ENCODE measurements around the gene TEC.
"Not testable (repeated sequence)": the region's sequence is repeated elsewhere in the genome, so short reads cannot be mapped to it uniquely, and the experiment has no call there.

Gene TEC

DNA sequence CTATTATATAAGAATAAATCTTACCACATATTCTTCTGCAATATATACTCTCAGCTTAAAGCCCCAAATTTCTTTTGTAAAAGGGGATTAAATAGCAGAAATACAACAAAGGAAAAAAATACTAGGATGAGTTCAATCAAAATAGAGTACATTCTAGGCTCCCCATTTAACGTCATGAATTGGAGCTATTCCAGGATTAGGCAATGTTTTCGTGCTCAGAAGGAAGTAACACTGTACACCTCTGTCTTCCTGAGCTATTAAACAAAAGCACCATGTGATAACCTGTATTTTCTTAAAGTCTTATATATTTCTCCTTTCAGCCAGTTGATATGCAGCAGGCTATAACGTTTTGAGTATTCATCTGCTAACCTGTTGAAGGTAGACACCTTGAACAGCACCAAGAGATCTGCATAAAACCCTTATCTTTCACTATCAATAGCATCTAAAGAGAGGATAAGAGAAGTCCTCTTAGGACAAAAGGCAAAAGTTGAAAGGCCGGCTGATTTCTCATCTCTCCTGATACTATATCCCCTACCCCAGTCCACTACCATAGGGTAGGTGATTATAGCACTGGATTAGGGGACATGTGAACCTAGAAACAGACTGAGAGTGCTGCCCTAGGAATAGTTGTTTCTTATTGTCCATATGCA is 31.5 kb downstream of the TEC start:
- peak; percentile 68 for DNase-seq

DNA sequence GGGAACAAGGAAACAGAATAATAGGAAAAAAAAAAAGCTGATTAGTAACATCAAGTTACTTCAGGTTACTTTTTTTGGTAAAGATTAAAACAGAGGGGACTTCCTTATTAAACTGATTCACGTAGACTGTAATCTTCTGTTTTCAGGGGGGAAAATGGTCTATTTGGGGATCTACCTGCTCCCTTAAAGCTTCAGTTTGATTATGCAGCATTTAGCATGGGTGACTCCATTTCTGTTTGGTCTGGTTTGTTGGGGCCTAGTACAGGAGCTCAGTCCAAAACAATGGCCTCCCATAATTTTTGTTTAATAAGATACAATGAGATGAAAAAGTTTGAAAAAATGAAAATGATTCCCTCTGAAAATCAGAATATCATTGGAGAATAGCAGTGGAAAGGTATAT is 34.6 kb downstream of the TEC start:
- no peak for DNase-seq

DNA sequence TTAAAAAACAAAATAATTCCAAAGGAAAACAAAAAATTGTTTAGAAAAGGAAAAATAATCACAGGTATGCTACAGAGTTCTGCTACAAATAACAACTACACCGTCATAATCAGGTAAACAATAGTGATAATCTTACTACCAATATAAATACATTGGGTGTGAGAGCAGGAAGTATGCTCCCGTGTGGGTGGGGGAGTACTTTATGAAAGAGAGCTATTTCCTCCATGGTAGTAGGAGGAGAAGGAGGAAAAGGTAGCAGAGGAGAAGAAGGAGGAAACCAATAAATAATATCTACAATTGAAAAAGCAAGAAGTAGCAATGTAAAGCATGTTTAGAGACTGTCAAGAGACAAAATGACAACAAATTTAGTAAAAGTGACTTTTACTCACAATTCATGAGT is 35.1 kb downstream of the TEC start:
- no peak for DNase-seq

DNA sequence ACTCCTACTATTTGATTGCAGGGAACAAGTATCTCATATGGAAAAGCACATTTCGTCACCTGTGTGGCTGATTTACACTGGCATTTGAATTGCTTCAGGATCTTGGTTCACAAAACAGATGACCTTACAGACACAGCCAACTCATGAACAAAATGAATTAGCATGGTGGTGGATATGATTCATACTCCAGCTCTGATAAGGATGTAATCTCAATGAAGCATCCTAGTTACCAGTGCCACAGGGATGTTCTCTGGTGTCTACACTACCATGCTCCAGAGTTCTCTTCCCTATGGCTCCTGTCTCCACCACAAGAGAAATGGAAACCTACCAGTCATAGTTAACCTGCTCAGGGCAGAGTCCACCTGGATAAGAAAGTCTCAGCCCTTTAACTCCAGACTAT is 40.7 kb downstream of the TEC start:
- DNase-seq = peak; percentile 60

DNA sequence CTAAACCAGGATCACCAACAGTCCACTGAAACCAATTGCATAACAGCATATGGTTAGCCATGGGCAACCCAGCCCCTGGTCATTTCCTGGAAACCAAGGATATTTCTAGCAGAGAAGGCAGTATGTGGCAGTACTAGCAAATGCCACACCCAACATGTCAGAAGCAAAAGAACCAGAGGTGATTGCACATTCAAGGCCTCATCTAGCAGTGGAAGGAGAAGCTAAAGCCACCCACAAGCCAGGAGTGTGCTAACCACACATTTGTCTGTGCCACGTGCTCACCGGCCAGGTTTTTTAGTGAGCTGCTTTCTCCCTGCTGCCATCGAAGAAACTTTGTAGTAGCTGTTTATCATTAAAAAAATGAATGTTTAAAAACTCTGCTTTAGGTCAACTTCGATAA is 42.0 kb downstream of the TEC start:
- peak; percentile 91 for DNase-seq

DNA sequence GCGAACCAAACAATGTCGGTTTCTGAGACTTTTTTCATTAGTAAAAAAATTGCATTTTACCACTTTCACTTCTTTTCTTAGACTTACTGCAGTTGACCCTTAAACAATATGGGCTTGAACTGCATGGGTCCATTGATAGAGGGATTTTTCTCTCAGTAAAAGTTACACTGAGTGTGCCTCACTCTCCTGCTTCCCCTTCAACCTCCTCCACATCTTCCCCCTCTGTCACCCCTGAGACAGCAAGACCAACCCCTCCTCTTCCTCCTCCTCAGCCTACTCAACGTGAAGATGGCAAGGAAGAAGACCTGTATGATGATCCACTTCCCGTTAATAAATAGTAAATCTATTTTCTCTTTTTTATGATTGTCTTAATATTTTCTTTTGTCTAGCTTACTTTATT is 43.4 kb downstream of the TEC start:
- no peak for DNase-seq

DNA sequence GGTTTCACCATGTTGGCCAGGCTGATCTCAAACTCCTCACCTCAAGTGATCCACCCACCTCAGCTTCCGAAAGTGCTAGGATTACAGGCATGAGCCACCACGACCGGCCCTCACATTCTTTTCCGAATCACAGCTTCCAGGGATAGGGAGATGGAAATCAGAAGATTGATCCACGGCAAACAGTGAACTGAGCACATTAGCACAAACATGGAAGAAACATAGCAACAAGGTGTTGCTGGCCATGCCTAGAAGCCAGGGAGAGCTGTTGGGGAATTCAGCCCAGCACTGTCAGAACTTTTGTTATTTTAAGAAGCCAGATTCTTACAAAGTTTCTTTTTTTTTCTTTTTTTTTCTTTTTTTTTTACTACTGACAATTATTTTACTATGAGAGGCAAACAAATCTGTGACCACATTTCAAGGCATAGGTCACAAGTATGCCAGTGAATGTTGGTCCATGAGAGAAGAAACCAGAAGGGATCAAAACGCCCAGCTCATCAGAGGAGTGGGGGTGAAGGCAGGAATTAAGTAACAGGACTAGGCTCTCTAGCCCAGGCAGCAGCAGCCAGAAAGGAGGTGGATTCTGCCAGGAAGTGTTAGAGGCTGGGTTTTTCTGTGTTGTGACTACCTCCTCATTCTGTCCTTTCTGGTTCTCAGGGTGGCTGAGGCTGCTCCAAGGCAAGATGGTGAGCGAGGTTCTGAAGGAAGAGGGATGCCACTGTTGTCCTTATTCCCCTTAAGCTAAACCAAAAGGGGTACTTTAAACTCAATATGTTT is 44.1 kb downstream of the TEC start:
- no peak for DNase-seq

DNA sequence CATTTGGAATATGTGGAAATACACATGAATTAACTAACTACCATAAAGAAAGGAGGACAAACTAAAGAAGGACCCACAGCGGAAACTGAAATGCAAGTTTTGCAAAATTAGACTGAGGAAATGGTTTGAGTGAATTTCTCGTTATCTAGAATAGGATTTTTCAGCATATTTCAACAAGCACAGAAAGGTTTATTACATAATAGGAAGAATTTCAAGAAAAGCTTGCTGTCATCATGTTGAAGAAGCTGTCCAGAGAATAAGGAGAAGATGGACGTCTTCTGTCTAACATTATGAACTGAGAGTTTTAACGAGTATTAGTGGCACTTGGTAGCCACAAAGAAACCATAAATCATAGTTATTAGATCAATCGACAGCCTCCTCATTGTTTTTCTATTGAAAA is 45.0 kb downstream of the TEC start:
- no peak for DNase-seq

DNA sequence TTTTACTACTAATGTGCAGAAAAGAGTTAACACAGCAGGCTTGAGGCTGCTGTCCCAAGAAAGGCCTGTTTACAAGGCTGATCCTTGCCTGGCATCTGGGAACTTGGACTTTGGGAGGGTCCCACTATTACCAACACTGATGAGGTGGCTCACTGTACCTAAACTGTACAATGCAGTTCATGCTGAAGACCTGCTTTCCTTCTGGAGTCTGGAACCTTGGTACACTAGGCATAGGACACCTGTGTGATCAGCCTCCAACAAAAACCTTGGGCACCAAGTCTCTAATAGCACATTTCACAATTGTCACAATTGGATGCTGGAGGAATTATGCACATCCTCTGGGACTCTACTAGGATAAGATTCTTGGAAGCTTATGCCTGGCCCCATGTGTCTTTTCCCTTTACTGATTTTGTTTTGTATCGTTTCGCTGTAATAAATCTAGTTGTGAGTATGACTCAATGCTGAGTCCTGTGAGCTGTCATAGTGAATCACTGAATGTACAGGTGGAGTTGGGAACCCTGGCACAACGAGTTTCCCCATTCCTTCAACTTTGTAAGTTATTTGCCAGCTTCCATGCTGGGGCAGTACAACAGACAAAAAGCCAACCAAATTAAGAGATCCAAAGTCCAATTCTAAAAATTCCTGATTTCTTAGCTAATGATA is 45.9 kb downstream of the TEC start:
- DNase-seq = no peak

DNA sequence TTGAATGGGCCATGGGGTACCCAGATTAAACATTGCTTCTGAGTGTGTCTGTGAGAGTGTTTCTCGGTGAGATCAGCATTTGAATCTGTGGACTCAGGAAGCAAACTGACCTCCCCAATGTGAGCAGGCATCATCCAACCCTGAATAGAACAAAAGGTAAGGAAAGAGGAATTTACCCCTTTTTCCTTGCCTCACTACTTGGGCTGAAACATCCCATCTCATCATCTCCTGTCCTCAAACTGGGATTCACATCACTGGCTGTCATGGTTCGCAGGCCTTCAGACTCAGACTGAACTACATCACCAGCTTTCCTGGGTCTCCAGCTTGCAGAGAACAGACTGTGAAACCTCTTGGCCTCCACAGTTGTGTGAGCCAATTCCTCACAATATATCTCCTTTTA is 47.1 kb downstream of the TEC start:
- no peak for DNase-seq

DNA sequence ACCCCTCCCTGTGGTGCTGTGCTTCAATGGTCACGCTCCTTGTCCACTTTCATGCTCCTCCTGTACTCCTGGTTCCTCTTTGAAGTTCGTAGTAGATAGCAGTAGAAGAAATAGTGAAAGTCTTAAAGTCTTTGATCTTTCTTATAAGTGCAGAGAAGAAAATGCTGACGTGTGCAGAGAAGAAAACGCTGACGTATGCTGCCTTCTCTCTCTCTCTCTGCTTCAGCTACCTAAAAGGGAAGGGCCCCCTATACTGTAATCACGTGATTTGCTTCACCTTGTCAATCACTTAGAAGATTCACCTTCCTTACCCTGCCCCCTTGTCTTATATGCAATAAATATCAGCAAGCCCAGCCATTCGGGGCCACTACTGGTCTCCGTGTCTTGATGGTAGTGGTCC is 50.2 kb downstream of the TEC start:
- DNase-seq = not testable (repeated sequence)

DNA sequence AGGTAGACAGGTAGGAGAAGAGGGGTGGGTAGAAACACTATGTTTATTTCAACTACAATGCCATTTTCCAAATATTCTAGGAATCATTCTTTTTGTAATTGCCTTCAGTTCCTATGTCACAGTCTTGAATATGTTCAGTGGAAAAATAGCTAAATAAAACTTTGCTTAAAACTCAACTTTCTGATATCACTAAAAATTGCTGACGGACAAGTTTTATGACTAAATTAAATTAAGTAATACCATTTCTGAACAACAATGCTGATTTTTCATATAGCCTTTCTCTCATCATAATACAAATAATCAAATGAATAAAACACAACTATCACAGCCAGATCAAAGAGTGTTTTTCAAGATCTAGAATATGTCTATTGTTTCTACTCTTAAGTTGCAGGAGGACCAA is 53.1 kb downstream of the TEC start:
- no peak for DNase-seq

DNA sequence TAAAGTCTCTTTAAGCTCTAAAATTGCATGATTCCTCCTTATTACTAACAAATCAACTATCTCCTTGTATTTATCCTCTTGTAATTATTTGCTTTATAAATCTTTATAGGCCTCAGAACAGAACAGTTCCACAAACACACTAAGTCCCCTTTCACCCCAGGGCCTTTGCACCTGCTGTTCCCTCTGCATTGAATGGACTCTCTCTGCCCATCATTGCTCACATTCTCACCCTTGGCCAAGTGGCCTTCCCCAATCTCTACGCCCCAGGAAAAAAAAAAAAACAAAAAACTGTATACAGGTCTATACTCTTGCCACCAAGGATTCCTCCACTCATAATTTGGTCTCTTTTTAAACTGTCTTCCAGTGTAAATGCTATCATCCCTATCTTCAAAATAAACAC is 53.7 kb downstream of the TEC start:
- DNase-seq = no peak

DNA sequence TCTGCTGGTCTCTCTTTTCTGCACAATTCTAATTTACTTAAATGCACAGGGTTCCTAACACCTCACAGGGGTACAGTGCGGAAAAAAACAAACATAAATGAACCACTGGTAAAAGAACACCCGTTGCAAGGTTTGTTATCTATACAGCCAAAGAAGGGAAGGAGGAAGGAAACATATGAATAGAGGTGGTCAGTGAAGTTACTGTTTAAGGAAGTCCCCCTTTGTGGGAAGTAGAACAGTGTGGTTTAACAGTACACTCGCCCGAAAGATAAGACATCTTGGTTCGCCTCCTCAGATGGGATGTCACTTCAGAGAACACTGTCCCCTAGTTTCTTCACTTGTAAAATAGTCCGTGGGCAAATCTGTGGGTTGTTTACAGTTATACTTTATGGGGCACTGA is 57.5 kb downstream of the TEC start:
- peak; percentile 94 for DNase-seq

DNA sequence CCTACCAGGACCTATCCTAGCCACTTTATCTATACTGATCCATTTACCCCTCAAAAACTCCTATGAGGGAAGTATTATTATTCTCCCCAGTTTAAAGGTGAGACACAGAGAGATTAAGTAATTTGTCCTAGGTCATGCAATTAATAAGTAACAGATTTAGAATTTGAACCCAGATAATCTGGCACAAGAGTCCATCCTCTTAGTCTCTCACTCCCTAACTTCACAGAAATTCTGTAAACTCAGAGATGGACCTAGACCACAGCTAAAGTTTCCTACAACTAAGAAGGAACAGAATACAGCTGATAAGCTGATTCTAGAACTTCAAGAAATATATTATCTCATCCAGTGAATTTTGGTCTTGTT is 58.7 kb downstream of the TEC start:
- DNase-seq = no peak

DNA sequence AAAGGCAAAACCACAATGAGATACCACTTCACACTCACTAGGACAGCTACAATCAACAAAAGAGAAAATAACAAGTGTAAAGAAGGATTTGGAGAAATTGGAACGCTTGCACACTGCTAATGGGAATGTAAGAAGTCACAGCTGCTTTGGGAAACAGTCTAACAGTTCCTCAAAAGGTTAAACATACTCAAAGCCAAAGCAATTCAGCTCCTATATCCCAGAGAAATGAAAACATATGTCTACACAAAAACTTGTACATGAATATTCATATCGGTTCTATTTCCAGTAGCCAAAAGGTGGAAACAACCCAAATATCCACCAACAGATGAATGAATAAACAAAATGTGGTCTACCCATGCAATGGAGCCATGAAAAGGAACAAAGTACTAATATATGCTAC is 64.0 kb downstream of the TEC start:
- DNase-seq = no peak

DNA sequence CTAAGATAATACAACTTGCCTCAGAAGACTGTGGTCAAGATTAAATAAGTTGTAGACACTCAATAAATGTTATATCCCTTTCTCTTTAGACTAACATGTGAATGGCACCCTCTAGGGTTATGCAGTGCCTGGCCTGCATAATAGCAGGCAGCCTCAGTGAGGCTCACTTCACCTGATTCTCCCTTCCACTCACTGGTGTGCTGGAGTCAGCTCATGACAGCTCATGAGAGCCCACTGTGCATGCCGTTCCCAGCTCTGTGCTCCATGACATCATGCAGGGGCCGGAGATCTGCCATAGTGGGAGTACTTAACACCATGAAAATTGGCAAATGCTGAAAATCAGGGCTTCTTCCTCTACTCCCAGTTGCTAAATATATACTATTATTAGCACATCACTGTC is 64.5 kb downstream of the TEC start:
- no peak for DNase-seq

DNA sequence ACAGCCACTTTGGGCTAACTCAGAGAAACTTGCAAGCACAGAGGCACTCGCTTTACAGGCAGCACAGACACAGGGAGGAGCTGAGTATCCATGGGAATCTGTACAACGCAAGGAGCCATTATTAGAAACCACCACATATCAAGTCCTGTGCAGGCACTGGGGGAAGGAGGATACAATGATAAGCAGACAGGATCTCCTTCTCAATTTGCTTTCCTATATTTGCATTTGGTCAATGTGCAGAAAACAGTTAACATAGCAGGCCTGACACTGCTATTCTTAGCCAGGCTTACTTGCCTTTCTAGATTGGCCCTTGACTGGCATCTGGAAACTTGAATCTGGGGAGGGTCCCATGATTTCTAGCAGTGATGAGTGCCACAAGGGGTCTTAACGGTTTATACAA is 65.8 kb downstream of the TEC start:
- DNase-seq = peak; percentile 95

DNA sequence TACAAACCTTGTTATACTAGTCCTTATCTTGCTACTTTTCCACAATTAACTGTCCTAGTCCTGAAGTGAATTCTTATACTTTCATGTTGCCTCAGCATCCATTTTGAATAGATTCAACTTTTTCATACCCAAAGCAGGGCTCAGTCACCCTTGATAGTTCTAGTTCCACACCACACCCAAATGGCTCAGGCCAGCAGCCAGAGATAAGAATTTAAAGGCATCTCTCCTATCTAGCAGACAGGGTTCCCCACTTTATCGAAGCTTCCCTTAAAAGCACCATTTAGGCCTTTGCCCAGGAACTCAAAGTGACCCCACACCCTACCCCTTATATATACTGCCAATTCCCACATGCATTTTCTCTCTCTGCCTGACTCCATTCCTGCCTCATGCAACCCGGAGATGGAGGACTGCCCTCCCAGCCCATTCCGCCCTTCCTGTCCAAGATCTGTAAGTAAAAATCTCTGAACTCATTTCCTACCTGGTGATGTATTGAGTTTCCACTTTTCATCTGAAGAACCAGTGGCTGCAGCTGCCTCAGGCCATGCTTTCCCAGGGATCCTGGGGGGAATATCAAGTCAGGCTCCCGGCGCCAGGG is 71.9 kb downstream of the TEC start:
- DNase-seq = peak; percentile 79

DNA sequence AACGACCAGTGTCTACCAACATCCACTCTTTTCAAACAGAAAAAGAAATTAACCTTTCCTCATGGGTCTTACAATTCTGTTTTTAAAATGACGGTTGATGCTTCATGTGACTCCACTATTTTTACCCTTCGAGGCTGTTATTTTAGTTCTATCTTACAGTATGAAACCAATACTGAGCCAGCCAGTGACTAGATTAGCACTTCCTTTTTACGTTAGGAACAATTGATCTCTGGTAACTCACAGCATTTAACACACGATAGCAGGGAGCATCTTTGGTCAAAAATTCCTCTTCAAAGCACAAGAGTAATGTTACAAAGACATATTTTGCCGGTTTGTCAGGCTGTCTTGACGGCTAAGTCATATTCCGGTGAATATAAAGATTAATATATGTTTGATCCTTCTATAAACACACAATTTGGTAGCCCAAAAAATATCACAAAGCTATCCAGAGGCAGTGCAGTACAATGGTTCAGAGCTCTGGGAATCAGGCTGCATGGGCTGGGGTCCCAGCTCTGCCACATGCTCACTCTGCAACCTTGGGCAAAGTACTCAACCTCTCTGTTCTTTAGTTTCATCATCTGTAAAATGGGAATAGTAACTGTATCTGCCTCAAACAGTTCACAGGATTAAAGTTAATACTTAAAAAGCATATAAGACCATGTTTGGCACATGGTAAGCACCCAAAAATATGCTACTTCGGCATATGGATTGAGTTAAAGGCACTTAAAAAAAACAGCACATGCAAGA is 72.7 kb downstream of the TEC start:
- DNase-seq = no peak

DNA sequence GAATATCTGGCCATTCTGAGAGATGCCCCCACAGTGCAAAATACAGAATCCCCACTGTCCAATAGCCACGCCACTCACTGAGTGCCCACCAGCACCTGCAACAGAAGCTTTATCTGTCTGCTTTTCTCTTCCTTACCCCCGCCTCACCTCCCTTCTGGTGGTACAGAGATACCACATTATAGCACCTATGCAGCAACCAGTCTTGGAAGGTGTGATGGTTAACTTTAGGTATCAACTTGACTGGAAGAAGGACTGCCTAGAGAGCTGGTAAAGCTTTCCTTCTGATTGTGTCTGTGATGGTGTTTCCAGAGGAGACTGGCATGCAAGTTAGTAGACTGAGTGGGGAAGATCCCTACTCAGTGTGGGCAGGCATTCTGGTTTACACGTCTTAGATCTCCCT is 73.8 kb downstream of the TEC start:
- no peak for DNase-seq

DNA sequence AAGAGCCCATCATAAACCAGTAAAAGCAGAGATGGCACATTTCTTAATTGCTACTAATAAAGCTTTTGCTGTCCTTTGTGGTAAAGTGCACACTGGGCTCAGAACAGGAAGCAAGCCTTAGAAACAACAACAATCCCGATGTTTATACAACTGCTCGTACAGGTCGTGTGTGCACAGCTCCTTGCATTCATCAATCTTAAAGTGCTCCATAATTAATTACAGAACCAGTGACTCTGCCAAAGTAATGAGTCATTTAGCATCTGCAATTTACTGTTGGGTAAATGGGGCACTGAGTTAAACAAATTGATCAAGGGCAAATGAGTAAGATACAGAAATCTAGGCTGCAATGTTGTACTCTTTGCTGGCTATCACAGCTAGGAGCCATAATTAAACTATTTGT is 74.3 kb downstream of the TEC start:
- no peak for DNase-seq

DNA sequence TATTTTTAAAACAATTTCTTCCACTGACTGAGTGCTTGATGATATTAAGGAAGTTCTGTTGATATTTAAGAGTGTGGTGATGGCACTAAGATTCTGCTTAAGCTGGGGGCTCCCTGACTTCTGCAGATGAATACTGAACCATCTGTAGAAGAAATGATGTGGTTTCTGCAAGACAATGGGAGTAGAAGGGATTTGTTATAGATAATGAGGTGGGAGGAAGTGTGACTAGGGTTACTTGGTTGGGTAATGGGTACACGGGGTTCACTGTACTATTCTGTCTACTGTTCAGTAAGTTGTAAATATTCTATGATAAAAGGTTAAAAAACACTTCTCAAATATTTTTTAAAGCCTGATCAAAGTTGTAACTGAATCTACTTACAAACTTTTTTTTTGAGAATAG is 74.7 kb downstream of the TEC start:
- DNase-seq = peak; percentile 53

Data from OCI-M1 (cell line).